ENCODE measurements around the gene DSG2. TPM values are rescaled to one million over a fixed set of nuclear protein-coding genes. Genes with fewer than 3 reads are reported as not detected.

The DSG2 gene
- total and polyA plus RNA-seq, 2 of the 4 experiments (the other 2 are of a cell fraction): 1.8 to 2.3 TPM

DNA sequence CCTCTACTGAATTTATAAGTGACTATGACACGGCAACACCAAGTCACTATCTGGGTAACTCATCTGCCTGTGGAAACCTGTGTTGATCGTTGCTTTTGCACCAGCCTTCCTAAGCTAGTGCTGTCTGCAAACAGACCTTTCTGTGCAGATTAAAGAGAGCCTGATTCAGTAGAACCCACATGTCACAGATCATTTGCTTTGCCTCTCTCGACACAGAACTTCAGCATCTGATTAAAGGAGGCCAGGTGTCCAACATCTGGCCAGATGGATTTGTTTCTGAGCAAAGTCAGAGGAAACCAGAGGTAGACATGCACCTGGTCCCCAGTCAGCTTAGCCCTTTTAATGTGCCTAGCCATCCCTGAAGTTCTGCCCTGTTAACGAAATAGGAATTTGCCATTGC, 78.7 kb downstream of the DSG2 start:
- Histone ChIP-seq H4K8ac (ENCODE audit: low read depth in 2 of 2, low read length in 2 of 2) (no peak overlapping the region), H3K9me1 (ENCODE audit: insufficient read depth, low read length) (no peaks in the 10 kb centered on the region), H3K14ac (replicated peaks; ENCODE audit: low read depth, low read length) (no peak overlapping the region), H2AFZ (replicated peaks; ENCODE audit: low read length, poor library complexity) (no peak overlapping the region), H3K4me3 (ENCODE audit: insufficient read depth, low read depth, low read length) (no peak overlapping the region), H3K79me1 (ENCODE audit: low read depth in 1 of 2, low read length in 2 of 2) (no peaks in the 10 kb centered on the region), H3K27me3 (ENCODE audit: control insufficient read depth, insufficient read depth, low read length) (no peaks in the 10 kb centered on the region), H4K20me1 (ENCODE audit: insufficient read depth, low read length) (no peaks in the 10 kb centered on the region), H3K4me1 (ENCODE audit: control insufficient read depth, insufficient read depth, low read length) (no peaks in the 10 kb centered on the region), H4K5ac (ENCODE audit: low read depth, low read length) (no peak overlapping the region), H3K56ac (ENCODE audit: extremely low read depth, insufficient read depth, low read length) (no peak overlapping the region), H3K9me3 (ENCODE audit: control insufficient read depth, insufficient read depth, low read length) (no peaks in the 10 kb centered on the region), H2BK20ac (ENCODE audit: low read depth, low read length) (no peak overlapping the region), H3K36me3 (ENCODE audit: control insufficient read depth, insufficient read depth, low read length) (no peaks in the 10 kb centered on the region), H3K27ac (ENCODE audit: insufficient read depth, low read length) (no peak overlapping the region), H4K91ac (ENCODE audit: insufficient read depth, low read depth, low read length) (no peak overlapping the region), H2BK15ac (ENCODE audit: low read depth, low read length) (no peak overlapping the region), H2BK120ac (ENCODE audit: low read depth, low read length) (no peak overlapping the region), H2AK5ac (ENCODE audit: low read depth, low read length) (no peak overlapping the region), H2AK9ac (replicated peaks; ENCODE audit: low read depth, low read length, poor library complexity) (no peak overlapping the region), H3K4ac (ENCODE audit: low read depth, low read length) (no peak overlapping the region), H3K23ac (ENCODE audit: low read depth, low read length) (no peak overlapping the region), H2BK5ac (ENCODE audit: low read depth, low read length, poor library complexity, severe bottlenecking) (no peak overlapping the region), H3K4me2 (ENCODE audit: low read depth, low read length) (no peak overlapping the region), H3K9ac (ENCODE audit: low read depth, low read length) (no peak overlapping the region), H3K18ac (ENCODE audit: low read depth, low read length) (no peak overlapping the region)
- no peak for DNase-seq
- dilution Hi-C loops (cut with HindIII; ENCODE audit: low sequenced_read_pairs, unreplicated experiment) (no loop called here), in situ Hi-C loops (cut with MboI; ENCODE audit: low sequenced_read_pairs) (no loop called here), intact Hi-C loops (cut with micrococcal nuclease) (no loop called here)
- no TSS peak for BruUV-seq (replicated peaks)
- WGBS, 2 experiments (ENCODE audit: extremely low coverage in 2 of 2, insufficient read length in 1 of 2): 20% methylated on average over 2 of the region's 4 CpGs; no CpG with 5 or more reads in 1 of the 2 experiments
- POLR2A ChIA-PET (ENCODE audit: unreplicated experiment): no interaction called here
- CTCF ChIA-PET: no interaction called here
- no peak for ATAC-seq (ENCODE audit: low read depth)
- TF ChIP-seq RFX5 (IDR thresholded peaks at IDR 0.05; ENCODE audit: low read depth, low read length) (no peak), MAZ (IDR thresholded peaks at IDR 0.05; ENCODE audit: borderline replicate concordance, low read depth, low read length) (no peak), BHLHE40 (IDR thresholded peaks at IDR 0.05; ENCODE audit: low read depth, low read length) (no peak), RCOR1 (IDR thresholded peaks at IDR 0.05; ENCODE audit: insufficient replicate concordance, low read length) (no peak)

All from IMR-90 (cell line).